GM12872 (cell line): ENCODE measurements around the gene VHLL.

Experiments used
- CTCF ChIP-seq: IDR thresholded peaks from 3 replicates; pipeline ENCODE4 v1.5.1; 2011; ENCODE audit warnings: low read depth, mild to moderate bottlenecking, low read length, moderate library complexity; ENCODE audit not compliant: insufficient read depth

VHLL gene

GRCh38 chr1:156298852-156299357 lies at the start of gene VHLL:
Gene VHLL, minus strand, starts transcription at chr1:156299307. Its CDS starts 118 bp downstream, at chr1:156299189.
- no peak for TF ChIP-seq CTCF

GRCh38 chr1:156347331-156347730 lies 48.2 kb upstream of the VHLL start:
- no peak for TF ChIP-seq CTCF

- TF ChIP-seq CTCF = no peak
These were observed 47.5 kb upstream of the VHLL start for GRCh38 chr1:156346636-156347035.

GRCh38 chr1:156344409-156344808 lies 45.3 kb upstream of the VHLL start:
- TF ChIP-seq CTCF = no peak

GRCh38 chr1:156342166-156342955 lies 43.3 kb upstream of the VHLL start:
- TF ChIP-seq CTCF = no peak

- TF ChIP-seq CTCF = no peak
These were observed 39.3 kb upstream of the VHLL start, which contains the start of the genes CCT3 and TSACC for GRCh38 chr1:156338180-156338976. Gene CCT3, minus strand, starts transcription at chr1:156338292. Its CDS starts 108 bp downstream, at chr1:156338184. Gene TSACC, plus strand, starts transcription at chr1:156338526. Its CDS starts 1,232 bp downstream, at chr1:156339758.

- no peak for TF ChIP-seq CTCF
These were observed 38.7 kb upstream of the VHLL start for GRCh38 chr1:156337888-156338179.
